Large intestine (tissue), 3 donors: ENCODE data around the gene TRIM41. TPM values are rescaled to one million over a fixed set of nuclear protein-coding genes. Genes with fewer than 3 reads are reported as not detected.
"Not testable (repeated sequence)": the region's sequence is repeated elsewhere in the genome, so short reads cannot be mapped to it uniquely, and the experiment has no call there.

Experiments used
- DNase-seq, 2 donors: peaks; one replicate each; pipeline versions ENCODE4 v3.0.0 to v3.0.0-alpha.2; 2013
- H3K27ac ChIP-seq: one replicate; pipeline ENCODE4 v1.5.1; 2013; ENCODE audit warnings: low read length
- H3K27me3 ChIP-seq: 2 replicates; pipeline ENCODE4 v1.6.1; 2013; ENCODE audit warnings: low read length; ENCODE audit not compliant: control insufficient read depth, insufficient read depth
- H3K36me3 ChIP-seq: 2 replicates; pipeline ENCODE4 v1.6.1; 2013; ENCODE audit warnings: low read length; ENCODE audit not compliant: control insufficient read depth, insufficient read depth
- H3K4me1 ChIP-seq: one replicate; pipeline ENCODE4 v1.6.1; 2013; ENCODE audit warnings: low read length; ENCODE audit not compliant: control insufficient read depth, insufficient read depth
- H3K4me3 ChIP-seq: one replicate; pipeline ENCODE4 v1.5.1; 2013; ENCODE audit warnings: low read length
- H3K9me3 ChIP-seq: one replicate; pipeline ENCODE4 v1.6.1; 2013; ENCODE audit warnings: mild to moderate bottlenecking, low read depth, low read length, moderate library complexity; ENCODE audit not compliant: control insufficient read depth
- WGBS: methylation state at CpG from one replicate; pipeline ENCODE4 v1.1.5; 2013; ENCODE audit warnings: low lambda C conversion rate; ENCODE audit not compliant: insufficient coverage; 5-methylcytosine and 5-hydroxymethylcytosine counted together
- polyA plus RNA-seq: library from polyadenylated mRNA; unstranded; fragments of 120-200 nt; gene quantifications from one replicate; pipeline ENCODE4 v1.2.1, GENCODE V29; 2013

TRIM41 gene
- polyA plus RNA-seq, 1 donor, result 22.4 TPM

GRCh38 chr5:181255836-181256578 lies 32.9 kb downstream of the TRIM41 start:
- WGBS, result 92% methylated on average over 2 of the region's 7 CpGs
- H3K9me3 ChIP-seq, result no peaks in the 10 kb centered on the region
- H3K27ac ChIP-seq, result no peak overlapping the region
- H3K36me3 ChIP-seq, result peaks cover 30% of the 10 kb centered on the region
- no peaks in the 10 kb centered on the region for H3K27me3 ChIP-seq
- no peak for DNase-seq
- peaks cover 7% of the 10 kb centered on the region for H3K4me1 ChIP-seq
- no peak overlapping the region for H3K4me3 ChIP-seq

GRCh38 chr5:181258576-181258975 lies 35.5 kb downstream of the TRIM41 start:
- WGBS, result no CpG with 5 or more reads among the region's 3 CpGs
- peaks cover 17% of the 10 kb centered on the region for H3K36me3 ChIP-seq
- H3K4me3 ChIP-seq, result peak overlapping the region; percentile 97
- H3K27me3 ChIP-seq, result no peaks in the 10 kb centered on the region
- H3K4me1 ChIP-seq, result peaks cover 7% of the 10 kb centered on the region
- H3K27ac ChIP-seq, result no peak overlapping the region
- no peak for DNase-seq
- H3K9me3 ChIP-seq, result no peaks in the 10 kb centered on the region

GRCh38 chr5:181259283-181259682 lies 36.2 kb downstream of the TRIM41 start:
- no peak for DNase-seq
- no CpG with 5 or more reads among the region's 2 CpGs for WGBS
- Histone ChIP-seq H3K27me3 (no peaks in the 10 kb centered on the region), H3K4me3 (peak overlapping the region; percentile 97), H3K36me3 (peaks cover 19% of the 10 kb centered on the region), H3K4me1 (peaks cover 7% of the 10 kb centered on the region), H3K9me3 (no peaks in the 10 kb centered on the region), H3K27ac (no peak overlapping the region)

GRCh38 chr5:181259974-181260719 lies 37.1 kb downstream of the TRIM41 start:
- DNase-seq, result peak in 1 of 2 donors; percentile 37
- H3K36me3 ChIP-seq, result peaks cover 17% of the 10 kb centered on the region

GRCh38 chr5:181260720-181261319 lies 37.7 kb downstream of the TRIM41 start, which contains the start of gene TRIM52:
TRIM52 (minus strand) TSS chr5:181261143; CDS start chr5:181260813, 330 bp downstream.
- Histone ChIP-seq H3K27me3 (no peaks in the 10 kb centered on the region), H3K9me3 (no peaks in the 10 kb centered on the region), H3K4me3 (peak within 1 kb of the TSS; percentile 97), H3K36me3 (peaks cover 16% of the 10 kb centered on the region), H3K4me1 (peaks cover 7% of the 10 kb centered on the region), H3K27ac (peak within 1 kb of the TSS; percentile 98)
- DNase-seq, result peak; percentile 91 to 95
- WGBS, result no CpG with 5 or more reads among the region's 43 CpGs

More at GRCh38 chr5:181259974-181260719, 37.1 kb downstream of the TRIM41 start:
- Histone ChIP-seq H3K4me3 (peak overlapping the region; percentile 97), H3K4me1 (peaks cover 7% of the 10 kb centered on the region), H3K27ac (peak overlapping the region; percentile 98), H3K9me3 (no peaks in the 10 kb centered on the region), H3K27me3 (no peaks in the 10 kb centered on the region)
- 0% methylated on average over 7 of the region's 26 CpGs for WGBS

- DNase-seq, result peak; percentile 68 to 93
- H3K4me3 ChIP-seq, result peak overlapping the region; percentile 97
- no peaks in the 10 kb centered on the region for H3K27me3 ChIP-seq
- H3K27ac ChIP-seq, result peak overlapping the region; percentile 98
- H3K4me1 ChIP-seq, result peaks cover 7% of the 10 kb centered on the region
- no CpG with 5 or more reads among the region's 59 CpGs for WGBS
- no peaks in the 10 kb centered on the region for H3K9me3 ChIP-seq
- peaks cover 15% of the 10 kb centered on the region for H3K36me3 ChIP-seq
These were observed 38.4 kb downstream of the TRIM41 start for GRCh38 chr5:181261320-181262049.

- DNase-seq, result no peak
- peaks cover 10% of the 10 kb centered on the region for H3K36me3 ChIP-seq
- 88% methylated on average over 3 of the region's 5 CpGs for WGBS
- no peak overlapping the region for H3K27ac ChIP-seq
- H3K4me1 ChIP-seq, result peaks cover 7% of the 10 kb centered on the region
- no peak overlapping the region for H3K4me3 ChIP-seq
- H3K9me3 ChIP-seq, result no peaks in the 10 kb centered on the region
- no peaks in the 10 kb centered on the region for H3K27me3 ChIP-seq
These were observed 40.6 kb downstream of the TRIM41 start for GRCh38 chr5:181263633-181264032.

- Histone ChIP-seq H3K36me3 (peaks cover 10% of the 10 kb centered on the region), H3K27me3 (no peaks in the 10 kb centered on the region), H3K4me3 (no peak overlapping the region), H3K27ac (no peak overlapping the region), H3K9me3 (no peaks in the 10 kb centered on the region), H3K4me1 (no peaks in the 10 kb centered on the region)
- no peak for DNase-seq
- no CpG with 5 or more reads among the region's 18 CpGs for WGBS
These were observed 42.1 kb downstream of the TRIM41 start for GRCh38 chr5:181265092-181265671.

GRCh38 chr5:181267291-181267904 lies 44.3 kb downstream of the TRIM41 start:
- not testable (repeated sequence) for H3K27me3 ChIP-seq, H3K9me3 ChIP-seq, H3K27ac ChIP-seq, H3K4me1 ChIP-seq, H3K4me3 ChIP-seq
- DNase-seq, result peak in 1 of 2 donors; percentile 9
- H3K36me3 ChIP-seq, result peaks cover 10% of the 10 kb centered on the region
- no CpG with 5 or more reads among the region's 8 CpGs for WGBS
